Loucy (cell line): ENCODE results near the gene HS3ST3A1.

Source experiments
- H2AFZ ChIP-seq: fragments of 200-600 bp; sonication (generic); 2 replicates; pipeline ENCODE4 v1.6.0; 2016; ENCODE audit warnings: antibody characterized with exemption, mild to moderate bottlenecking, low read length, moderate library complexity
- H3F3A ChIP-seq: fragments of 200-600 bp; 2 replicates; pipeline ENCODE4 v1.6.0; 2016; ENCODE audit warnings: antibody characterized with exemption, low read depth, mild to moderate bottlenecking
- H3K27me3 ChIP-seq: fragments of 200-600 bp; sonication (generic); 2 replicates; pipeline ENCODE4 v1.6.1; 2014; ENCODE audit warnings: low read length, mild to moderate bottlenecking; ENCODE audit not compliant: insufficient read depth, poor library complexity, severe bottlenecking
- H3K36me3 ChIP-seq: fragments of 200-600 bp; sonication (generic); 2 replicates; pipeline ENCODE4 v1.6.1; 2016; ENCODE audit warnings: low read length; ENCODE audit not compliant: insufficient read depth
- H3K4me1 ChIP-seq: fragments of 200-600 bp; sonication (generic); 2 replicates; pipeline ENCODE4 v1.5.1; 2014; ENCODE audit warnings: low read length, mild to moderate bottlenecking; ENCODE audit not compliant: insufficient read depth, poor library complexity, severe bottlenecking
- H3K4me2 ChIP-seq: fragments of 200-600 bp; sonication (generic); 2 replicates; pipeline ENCODE4 v1.6.0; 2014; ENCODE audit warnings: antibody characterized with exemption, low read length, low read depth, mild to moderate bottlenecking; ENCODE audit not compliant: poor library complexity, severe bottlenecking
- H3K4me3 ChIP-seq: fragments of 200-600 bp; sonication (generic); 2 replicates; pipeline ENCODE4 v1.5.1; 2014; ENCODE audit warnings: low read length, mild to moderate bottlenecking, mixed read lengths; ENCODE audit not compliant: poor library complexity, severe bottlenecking
- H3K79me2 ChIP-seq: fragments of 200-600 bp; sonication (generic); 2 replicates; pipeline ENCODE4 v1.6.1; 2014; ENCODE audit warnings: low read length; ENCODE audit not compliant: insufficient read depth
- H3K9ac ChIP-seq: fragments of 200-600 bp; sonication (generic); 2 replicates; pipeline ENCODE4 v1.6.0; 2014; ENCODE audit warnings: mild to moderate bottlenecking, low read depth, low read length, moderate library complexity; ENCODE audit not compliant: poor library complexity, severe bottlenecking
- H3K9me2 ChIP-seq: fragments of 200-600 bp; sonication (generic); replicated peaks from 2 replicates; pipeline ENCODE4 v1.6.1; 2016; ENCODE audit warnings: low read depth, low read length, mixed read lengths
- H3K9me3 ChIP-seq: fragments of 200-600 bp; sonication (generic); 2 replicates; pipeline ENCODE4 v1.6.1; 2014; ENCODE audit warnings: mild to moderate bottlenecking, antibody characterized with exemption, low read length, low read depth; ENCODE audit not compliant: insufficient read depth
- H4K20me1 ChIP-seq: fragments of 200-600 bp; sonication (generic); 2 replicates; pipeline ENCODE4 v1.6.0; 2014; ENCODE audit warnings: antibody characterized with exemption, low read length, mild to moderate bottlenecking; ENCODE audit not compliant: insufficient read depth, poor library complexity, severe bottlenecking
- CTCF ChIP-seq: fragments of 200-600 bp; sonication (generic); conservative IDR thresholded peaks from 2 replicates; pipeline ENCODE4 v1.5.1; 2014; ENCODE audit warnings: mild to moderate bottlenecking, antibody characterized with exemption, low read length
- EZH2phosphoT487 ChIP-seq: fragments of 200-600 bp; IDR thresholded peaks from 2 replicates; pipeline ENCODE4 v1.6.1; 2018; ENCODE audit warnings: antibody characterized with exemption, mild to moderate bottlenecking, moderate library complexity, borderline replicate concordance

The HS3ST3A1 gene

GRCh38 chr17:13646969-13647542 is 45.3 kb upstream of the HS3ST3A1 start:
- H3K27me3 ChIP-seq = no peaks in the 10 kb centered on the region
- H3K9me3 ChIP-seq = peaks cover 2% of the 10 kb centered on the region; the same call in 1 of the 2 replicates
- no peak overlapping the region for H2AFZ ChIP-seq
- H3K4me3 ChIP-seq = no peak overlapping the region
- H3K4me1 ChIP-seq = no peaks in the 10 kb centered on the region
- no peaks in the 10 kb centered on the region for H3K36me3 ChIP-seq
- no peaks in the 10 kb centered on the region for H3K79me2 ChIP-seq
- H4K20me1 ChIP-seq = no peaks in the 10 kb centered on the region
- no peaks in the 10 kb centered on the region for H3K9me2 ChIP-seq
- H3F3A ChIP-seq = no peaks in the 10 kb centered on the region
- H3K4me2 ChIP-seq = no peak overlapping the region
- no peak for TF ChIP-seq EZH2phosphoT487
- no peak for TF ChIP-seq CTCF
- H3K9ac ChIP-seq = no peak overlapping the region

- Histone ChIP-seq H2AFZ (no peak overlapping the region), H3K9me3 (peaks cover 4% of the 10 kb centered on the region; the same call in 1 of the 2 replicates), H4K20me1 (no peaks in the 10 kb centered on the region)
These were observed 44.7 kb upstream of the HS3ST3A1 start for GRCh38 chr17:13646411-13646810.

GRCh38 chr17:13643180-13643579 is 41.5 kb upstream of the HS3ST3A1 start:
- no peaks in the 10 kb centered on the region for H4K20me1 ChIP-seq
- no peak overlapping the region for H3K4me2 ChIP-seq
- H3K36me3 ChIP-seq = no peaks in the 10 kb centered on the region
- H3K9me2 ChIP-seq = no peaks in the 10 kb centered on the region
- no peaks in the 10 kb centered on the region for H3K27me3 ChIP-seq
- no peak for TF ChIP-seq EZH2phosphoT487
- no peak for TF ChIP-seq CTCF
- H3K79me2 ChIP-seq = no peaks in the 10 kb centered on the region
- H2AFZ ChIP-seq = no peak overlapping the region
- H3K9me3 ChIP-seq = peaks cover 4% of the 10 kb centered on the region; the same call in 1 of the 2 replicates
- no peak overlapping the region for H3K9ac ChIP-seq
- no peaks in the 10 kb centered on the region for H3F3A ChIP-seq
- no peak overlapping the region for H3K4me3 ChIP-seq
- no peaks in the 10 kb centered on the region for H3K4me1 ChIP-seq

More at GRCh38 chr17:13646411-13646810, 44.7 kb upstream of the HS3ST3A1 start:
- Histone ChIP-seq H3K4me2 (no peak overlapping the region), H3K27me3 (no peaks in the 10 kb centered on the region), H3K9me2 (no peaks in the 10 kb centered on the region), H3K9ac (no peak overlapping the region), H3K4me1 (no peaks in the 10 kb centered on the region), H3K79me2 (no peaks in the 10 kb centered on the region), H3F3A (no peaks in the 10 kb centered on the region), H3K4me3 (no peak overlapping the region), H3K36me3 (no peaks in the 10 kb centered on the region)
- TF ChIP-seq CTCF (no peak), EZH2phosphoT487 (no peak)
